HepG2 (cell line): ENCODE data around the gene NHERF2. TPM values are rescaled to one million over a fixed set of nuclear protein-coding genes. Genes with fewer than 3 reads are reported as not detected.

ENCODE experiments used
- GTF3A ChIP-seq: sonication (generic); formaldehyde crosslinking; conservative IDR thresholded peaks from 2 replicates; pipeline ENCODE4 v1.4.0; 2020; ENCODE audit warnings: mild to moderate bottlenecking, missing genetic modification reagents
- KDM5A ChIP-seq: fragments of 200-600 bp; sonication (generic); IDR thresholded peaks from 2 replicates; pipeline ENCODE4 v1.7.0; 2018; ENCODE audit warnings: antibody characterized with exemption, mild to moderate bottlenecking, low read length, borderline replicate concordance
- MEF2D ChIP-seq: sonication (generic); formaldehyde crosslinking; IDR thresholded peaks from 2 replicates; pipeline ENCODE4 v1.5.1; 2020; ENCODE audit warnings: mild to moderate bottlenecking, missing genetic modification reagents
- PPARG ChIP-seq: conservative IDR thresholded peaks from 2 replicates; pipeline ENCODE4 v1.6.1; 2016; ENCODE audit warnings: missing biosample characterization, missing genetic modification reagents
- PTBP1 ChIP-seq: fragments of 200-400 bp; formaldehyde crosslinking; IDR thresholded peaks from 2 replicates; pipeline ENCODE4 v1.6.1; 2018; ENCODE audit warnings: low read length, low read depth; ENCODE audit not compliant: poor library complexity, severe bottlenecking
- SMARCE1 ChIP-seq: fragments of 450-650 bp; IDR thresholded peaks from 2 replicates; pipeline ENCODE4 v1.6.1; 2017; ENCODE audit warnings: borderline replicate concordance
- TEAD3 ChIP-seq: optimal IDR thresholded peaks from 2 replicates; pipeline ENCODE3; 2016; ENCODE audit warnings: borderline replicate concordance
- ZC3H13 ChIP-seq: sonication (generic); formaldehyde crosslinking; IDR thresholded peaks from 2 replicates; pipeline ENCODE4 v1.8.1; 2023; ENCODE audit warnings: mild to moderate bottlenecking, missing genetic modification reagents, moderate library complexity
- ZFP62 ChIP-seq: sonication (generic); formaldehyde crosslinking; IDR thresholded peaks from 2 replicates; pipeline ENCODE4 v1.4.0; 2020; ENCODE audit warnings: missing genetic modification reagents
- ZNF12 ChIP-seq: sonication (generic); formaldehyde crosslinking; IDR thresholded peaks from 2 replicates; pipeline ENCODE4 v1.5.0; 2020; ENCODE audit warnings: missing genetic modification reagents
- ZNF251 ChIP-seq: sonication (generic); formaldehyde crosslinking; IDR thresholded peaks from 2 replicates; pipeline ENCODE4 v1.9.0; 2021; ENCODE audit warnings: mild to moderate bottlenecking, missing genetic modification reagents
- ZNF326 ChIP-seq: sonication (generic); formaldehyde crosslinking; IDR thresholded peaks from 2 replicates; pipeline ENCODE4 v1.4.0; 2020; ENCODE audit warnings: missing genetic modification reagents, borderline replicate concordance
- ZNF614 ChIP-seq: IDR thresholded peaks from 2 replicates; pipeline ENCODE4 v1.6.1; 2018; ENCODE audit warnings: missing biosample characterization, missing genetic modification reagents, inconsistent platforms, borderline replicate concordance
- ZNF891 ChIP-seq: sonication (generic); formaldehyde crosslinking; IDR thresholded peaks from 2 replicates; pipeline ENCODE4 v1.5.0; 2020; ENCODE audit warnings: mild to moderate bottlenecking, missing genetic modification reagents
- polyA plus RNA-seq, 8 experiments: library from polyadenylated mRNA; depleted of rRNA in 3 of 8; stranded (reverse) in 7 of 8; unstranded in 1 of 8; fragments of >200 nt; fragmentation: Illumina TruSeq in 4 of 8; extraction: Trizol in 4 of 8; gene quantifications; 2 replicates each; pipeline versions ENCODE4 v1.2.1 to v1.2.3, GENCODE V29; 2011 to 2016; ENCODE audit warnings: low read depth in 4 of 8, missing spikeins in 1 of 8, mixed read lengths in 1 of 8; ENCODE audit not compliant: insufficient read depth in 1 of 8
- total RNA-seq, 5 experiments: library from RNA; depleted of rRNA; stranded (reverse); fragments of >200 nt; fragmentation: Illumina TruSeq; extraction: Trizol; gene quantifications; 2 replicates each; pipeline ENCODE4 v1.2.3, GENCODE V29; 2016; ENCODE audit warnings: low read depth in 1 of 5
- TF ChIP-seq, protein P1 (sequence below): conservative IDR thresholded peaks from 2 replicates; pipeline ENCODE4 v1.6.1; 2018; ENCODE audit warnings: missing genetic modification reagents
- TF ChIP-seq, protein P2 (sequence below): sonication (generic); formaldehyde crosslinking; IDR thresholded peaks from 2 replicates; pipeline ENCODE4 v1.9.0; 2021; ENCODE audit warnings: missing genetic modification reagents, borderline replicate concordance
- TF ChIP-seq, protein P3 (sequence below): sonication (generic); formaldehyde crosslinking; IDR thresholded peaks from 2 replicates; pipeline ENCODE4 v1.5.1; 2020; ENCODE audit warnings: mild to moderate bottlenecking, missing genetic modification reagents, borderline replicate concordance
- TF ChIP-seq, protein P4 (sequence below): sonication (generic); formaldehyde crosslinking; IDR thresholded peaks from 2 replicates; pipeline ENCODE4 v1.8.1; 2023; ENCODE audit warnings: mild to moderate bottlenecking, moderate library complexity, missing genetic modification reagents

Gene NHERF2
- total and polyA plus RNA-seq, 2 of the 13 experiments (the other 11 are each of a cell fraction or from before 2014, with no cell fraction given), result 23.7 to 39.3 TPM

DNA sequence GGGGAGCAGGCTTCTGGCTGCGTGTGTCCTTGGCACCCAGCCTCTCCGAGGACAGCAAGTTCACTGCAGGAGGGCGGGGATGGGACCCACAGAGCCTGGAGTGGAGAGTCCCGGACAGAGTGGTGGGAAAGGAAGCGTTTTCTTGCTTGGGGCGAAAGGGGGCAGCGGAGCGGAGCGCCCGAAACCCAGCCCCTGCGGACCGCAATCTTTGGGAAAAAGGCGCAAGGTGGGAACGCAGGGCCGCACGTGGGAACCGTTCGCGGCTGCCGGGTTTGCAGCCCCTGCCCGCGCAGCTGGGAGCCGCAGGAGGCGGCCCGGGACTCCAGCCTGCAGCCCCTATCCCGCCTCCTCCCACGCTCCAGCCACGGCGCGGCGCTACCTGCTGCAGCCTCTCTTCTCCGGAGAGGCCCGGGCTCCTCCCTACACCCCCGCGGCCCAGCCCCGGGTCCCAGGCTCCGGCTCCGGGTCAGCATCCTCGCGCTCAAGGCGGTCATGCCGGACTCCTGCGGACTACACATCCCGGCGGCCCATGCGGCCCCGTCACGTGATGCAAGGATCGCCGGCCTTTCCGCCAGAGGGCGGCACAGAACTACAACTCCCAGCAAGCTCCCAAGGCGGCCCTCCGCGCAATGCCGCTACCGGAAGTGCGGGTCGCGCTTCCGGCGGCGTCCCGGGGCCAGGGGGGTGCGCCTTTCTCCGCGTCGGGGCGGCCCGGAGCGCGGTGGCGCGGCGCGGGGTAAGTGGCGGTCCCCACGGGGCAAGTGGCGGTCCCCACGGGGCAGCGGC is 20.8 kb downstream of the NHERF2 start, which contains the start of the genes NTHL1 and TSC2 (continued):
- TF ChIP-seq, protein P1, sequence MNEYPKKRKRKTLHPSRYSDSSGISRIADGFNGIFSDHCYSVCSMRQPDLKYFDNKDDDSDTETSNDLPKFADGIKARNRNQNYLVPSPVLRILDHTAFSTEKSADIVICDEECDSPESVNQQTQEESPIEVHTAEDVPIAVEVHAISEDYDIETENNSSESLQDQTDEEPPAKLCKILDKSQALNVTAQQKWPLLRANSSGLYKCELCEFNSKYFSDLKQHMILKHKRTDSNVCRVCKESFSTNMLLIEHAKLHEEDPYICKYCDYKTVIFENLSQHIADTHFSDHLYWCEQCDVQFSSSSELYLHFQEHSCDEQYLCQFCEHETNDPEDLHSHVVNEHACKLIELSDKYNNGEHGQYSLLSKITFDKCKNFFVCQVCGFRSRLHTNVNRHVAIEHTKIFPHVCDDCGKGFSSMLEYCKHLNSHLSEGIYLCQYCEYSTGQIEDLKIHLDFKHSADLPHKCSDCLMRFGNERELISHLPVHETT (CRISPR knock-in tag), result peak; percentile 69
- TF ChIP-seq KDM5A (peak; percentile 82), GTF3A (CRISPR knock-in tag) (peak; percentile 93; the same call in 1 of the 2 replicates), ZNF251 (CRISPR knock-in tag) (no peak), TEAD3 (CRISPR knock-in tag) (peak; percentile 52), ZFP62 (CRISPR knock-in tag) (no peak), PTBP1 (no peak), PPARG (peak; percentile 47; the same call in 1 of the 2 replicates), ZNF614 (CRISPR knock-in tag) (peak; percentile 49; the same call in 1 of the 2 replicates), ZNF891 (CRISPR knock-in tag) (peak; percentile 71), MEF2D (CRISPR knock-in tag) (0 out of 2 replicates have a peak, but pooled peaks have one; percentile 14), ZNF12 (peak; percentile 40; the same call in 1 of the 2 replicates), ZC3H13 (CRISPR knock-in tag) (peak; percentile 86; the same call in 1 of the 2 replicates), SMARCE1 (no peak), ZNF326 (no peak)
- TF ChIP-seq, protein P2, sequence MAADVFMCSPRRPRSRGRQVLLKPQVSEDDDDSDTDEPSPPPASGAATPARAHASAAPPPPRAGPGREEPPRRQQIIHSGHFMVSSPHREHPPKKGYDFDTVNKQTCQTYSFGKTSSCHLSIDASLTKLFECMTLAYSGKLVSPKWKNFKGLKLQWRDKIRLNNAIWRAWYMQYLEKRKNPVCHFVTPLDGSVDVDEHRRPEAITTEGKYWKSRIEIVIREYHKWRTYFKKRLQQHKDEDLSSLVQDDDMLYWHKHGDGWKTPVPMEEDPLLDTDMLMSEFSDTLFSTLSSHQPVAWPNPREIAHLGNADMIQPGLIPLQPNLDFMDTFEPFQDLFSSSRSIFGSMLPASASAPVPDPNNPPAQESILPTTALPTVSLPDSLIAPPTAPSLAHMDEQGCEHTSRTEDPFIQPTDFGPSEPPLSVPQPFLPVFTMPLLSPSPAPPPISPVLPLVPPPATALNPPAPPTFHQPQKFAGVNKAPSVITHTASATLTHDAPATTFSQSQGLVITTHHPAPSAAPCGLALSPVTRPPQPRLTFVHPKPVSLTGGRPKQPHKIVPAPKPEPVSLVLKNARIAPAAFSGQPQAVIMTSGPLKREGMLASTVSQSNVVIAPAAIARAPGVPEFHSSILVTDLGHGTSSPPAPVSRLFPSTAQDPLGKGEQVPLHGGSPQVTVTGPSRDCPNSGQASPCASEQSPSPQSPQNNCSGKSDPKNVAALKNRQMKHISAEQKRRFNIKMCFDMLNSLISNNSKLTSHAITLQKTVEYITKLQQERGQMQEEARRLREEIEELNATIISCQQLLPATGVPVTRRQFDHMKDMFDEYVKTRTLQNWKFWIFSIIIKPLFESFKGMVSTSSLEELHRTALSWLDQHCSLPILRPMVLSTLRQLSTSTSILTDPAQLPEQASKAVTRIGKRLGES (CRISPR knock-in tag), result no peak
- TF ChIP-seq, protein P3, sequence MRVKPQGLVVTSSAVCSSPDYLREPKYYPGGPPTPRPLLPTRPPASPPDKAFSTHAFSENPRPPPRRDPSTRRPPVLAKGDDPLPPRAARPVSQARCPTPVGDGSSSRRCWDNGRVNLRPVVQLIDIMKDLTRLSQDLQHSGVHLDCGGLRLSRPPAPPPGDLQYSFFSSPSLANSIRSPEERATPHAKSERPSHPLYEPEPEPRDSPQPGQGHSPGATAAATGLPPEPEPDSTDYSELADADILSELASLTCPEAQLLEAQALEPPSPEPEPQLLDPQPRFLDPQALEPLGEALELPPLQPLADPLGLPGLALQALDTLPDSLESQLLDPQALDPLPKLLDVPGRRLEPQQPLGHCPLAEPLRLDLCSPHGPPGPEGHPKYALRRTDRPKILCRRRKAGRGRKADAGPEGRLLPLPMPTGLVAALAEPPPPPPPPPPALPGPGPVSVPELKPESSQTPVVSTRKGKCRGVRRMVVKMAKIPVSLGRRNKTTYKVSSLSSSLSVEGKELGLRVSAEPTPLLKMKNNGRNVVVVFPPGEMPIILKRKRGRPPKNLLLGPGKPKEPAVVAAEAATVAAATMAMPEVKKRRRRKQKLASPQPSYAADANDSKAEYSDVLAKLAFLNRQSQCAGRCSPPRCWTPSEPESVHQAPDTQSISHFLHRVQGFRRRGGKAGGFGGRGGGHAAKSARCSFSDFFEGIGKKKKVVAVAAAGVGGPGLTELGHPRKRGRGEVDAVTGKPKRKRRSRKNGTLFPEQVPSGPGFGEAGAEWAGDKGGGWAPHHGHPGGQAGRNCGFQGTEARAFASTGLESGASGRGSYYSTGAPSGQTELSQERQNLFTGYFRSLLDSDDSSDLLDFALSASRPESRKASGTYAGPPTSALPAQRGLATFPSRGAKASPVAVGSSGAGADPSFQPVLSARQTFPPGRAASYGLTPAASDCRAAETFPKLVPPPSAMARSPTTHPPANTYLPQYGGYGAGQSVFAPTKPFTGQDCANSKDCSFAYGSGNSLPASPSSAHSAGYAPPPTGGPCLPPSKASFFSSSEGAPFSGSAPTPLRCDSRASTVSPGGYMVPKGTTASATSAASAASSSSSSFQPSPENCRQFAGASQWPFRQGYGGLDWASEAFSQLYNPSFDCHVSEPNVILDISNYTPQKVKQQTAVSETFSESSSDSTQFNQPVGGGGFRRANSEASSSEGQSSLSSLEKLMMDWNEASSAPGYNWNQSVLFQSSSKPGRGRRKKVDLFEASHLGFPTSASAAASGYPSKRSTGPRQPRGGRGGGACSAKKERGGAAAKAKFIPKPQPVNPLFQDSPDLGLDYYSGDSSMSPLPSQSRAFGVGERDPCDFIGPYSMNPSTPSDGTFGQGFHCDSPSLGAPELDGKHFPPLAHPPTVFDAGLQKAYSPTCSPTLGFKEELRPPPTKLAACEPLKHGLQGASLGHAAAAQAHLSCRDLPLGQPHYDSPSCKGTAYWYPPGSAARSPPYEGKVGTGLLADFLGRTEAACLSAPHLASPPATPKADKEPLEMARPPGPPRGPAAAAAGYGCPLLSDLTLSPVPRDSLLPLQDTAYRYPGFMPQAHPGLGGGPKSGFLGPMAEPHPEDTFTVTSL (CRISPR knock-in tag), result peak; percentile 47; the same call in 1 of the 2 replicates
- TF ChIP-seq, protein P4, sequence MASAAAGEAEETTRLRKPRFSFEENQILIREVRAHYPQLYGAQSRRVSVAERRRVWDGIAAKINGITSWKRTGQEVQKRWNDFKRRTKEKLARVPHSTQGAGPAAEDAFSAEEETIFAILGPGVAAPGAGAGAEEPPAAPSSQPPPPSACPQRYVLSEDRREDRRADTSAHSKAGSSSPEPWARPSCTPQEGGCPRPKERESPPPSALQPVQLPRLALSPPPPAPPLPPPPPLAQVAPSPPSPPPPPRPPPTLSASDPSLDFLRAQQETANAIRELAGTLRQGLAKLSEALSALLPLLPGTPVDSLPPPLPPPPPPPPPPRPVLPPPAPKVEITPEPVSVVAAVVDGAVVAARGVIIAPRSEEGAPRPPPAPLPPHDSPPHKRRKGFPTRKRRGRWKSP (CRISPR knock-in tag), result 0 out of 2 replicates have a peak, but pooled peaks have one; percentile 29
